ENCODE measurements around the gene CCDC73. TPM values are rescaled to one million over a fixed set of nuclear protein-coding genes. Genes with fewer than 3 reads are reported as not detected.
A peak's percentile ranks its signal among the peaks of the same experiment; 100 is the strongest.
"Not testable (repeated sequence)": the region's sequence is repeated elsewhere in the genome, so short reads cannot be mapped to it uniquely, and the experiment has no call there.

Gene CCDC73
- total RNA-seq, 1 donor from 2014 or later = not detected

- FAIRE-seq = not testable (repeated sequence)
Observed at GRCh38 chr11:32708978-32709377, 85.5 kb downstream of the CCDC73 start.

GRCh38 chr11:32706985-32707741, 87.3 kb downstream of the CCDC73 start:
- FAIRE-seq (no peak), DNase-seq (ENCODE audit: low spot score in 2 of 2) (no peak)

More at GRCh38 chr11:32708978-32709377, 85.5 kb downstream of the CCDC73 start:
- not testable (repeated sequence) for DNase-seq (ENCODE audit: low spot score in 2 of 2)

GRCh38 chr11:32705309-32706033, 89.0 kb downstream of the CCDC73 start:
- DNase-seq (ENCODE audit: low spot score in 2 of 2) (no peak), FAIRE-seq (no peak)

GRCh38 chr11:32704775-32705174, 89.7 kb downstream of the CCDC73 start:
- DNase-seq (ENCODE audit: low spot score in 2 of 2) = no peak
- no peak for FAIRE-seq

- FAIRE-seq = no peak
Observed at GRCh38 chr11:32704261-32704660, 90.2 kb downstream of the CCDC73 start.

DNA sequence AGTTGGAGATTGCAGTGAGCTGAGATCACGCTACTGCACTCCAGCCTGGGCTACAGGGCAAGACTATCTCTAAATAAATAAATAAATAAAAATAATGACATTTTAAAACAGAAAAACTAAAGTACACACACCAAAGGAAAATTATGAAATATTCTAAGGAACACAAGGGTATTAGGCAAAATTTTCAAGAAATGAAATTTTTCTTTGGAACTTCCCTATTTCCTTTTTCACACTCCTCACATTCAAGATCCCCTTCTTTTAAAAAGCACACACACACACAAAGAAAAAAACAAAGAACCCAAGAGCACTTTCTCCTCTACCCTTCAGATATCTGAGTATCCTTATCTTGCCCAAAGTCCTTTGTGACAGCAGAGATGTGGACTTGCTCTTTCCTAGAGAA, 92.8 kb downstream of the CCDC73 start:
- no peak for DNase-seq (ENCODE audit: low spot score in 2 of 2)
- no peak for FAIRE-seq

More at GRCh38 chr11:32704261-32704660, 90.2 kb downstream of the CCDC73 start:
- DNase-seq (ENCODE audit: low spot score in 2 of 2) = no peak

GRCh38 chr11:32698579-32698978, 95.9 kb downstream of the CCDC73 start:
- DNase-seq (ENCODE audit: low spot score in 2 of 2) = no peak
- no peak for FAIRE-seq

- no peak for FAIRE-seq
- no peak for DNase-seq (ENCODE audit: low spot score in 2 of 2)
Observed at GRCh38 chr11:32671051-32671450, 123.4 kb downstream of the CCDC73 start.

DNA sequence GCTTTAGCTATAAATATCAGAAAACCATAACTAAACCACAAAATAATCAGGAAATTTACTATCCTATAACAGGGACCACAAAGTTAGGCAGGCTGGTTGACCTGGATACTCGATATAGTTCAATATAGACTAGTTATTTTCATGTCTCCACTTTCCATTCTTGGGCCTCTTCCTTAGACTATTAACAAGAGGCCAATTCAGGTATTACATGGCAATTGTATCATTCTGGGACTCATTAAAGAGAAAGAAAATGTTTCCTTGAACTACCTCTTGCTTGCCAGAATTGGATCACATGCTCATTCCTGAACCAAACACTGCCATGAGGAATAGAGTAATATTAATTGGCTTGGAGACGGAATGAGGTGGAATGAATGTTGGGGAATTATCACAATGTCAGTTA, 134.8 kb downstream of the CCDC73 start:
- FAIRE-seq = no peak
- DNase-seq (ENCODE audit: low spot score in 2 of 2) = no peak

- no peak for DNase-seq (ENCODE audit: low spot score in 2 of 2)
- FAIRE-seq = no peak
Observed at GRCh38 chr11:32658639-32659406, 135.6 kb downstream of the CCDC73 start.

DNA sequence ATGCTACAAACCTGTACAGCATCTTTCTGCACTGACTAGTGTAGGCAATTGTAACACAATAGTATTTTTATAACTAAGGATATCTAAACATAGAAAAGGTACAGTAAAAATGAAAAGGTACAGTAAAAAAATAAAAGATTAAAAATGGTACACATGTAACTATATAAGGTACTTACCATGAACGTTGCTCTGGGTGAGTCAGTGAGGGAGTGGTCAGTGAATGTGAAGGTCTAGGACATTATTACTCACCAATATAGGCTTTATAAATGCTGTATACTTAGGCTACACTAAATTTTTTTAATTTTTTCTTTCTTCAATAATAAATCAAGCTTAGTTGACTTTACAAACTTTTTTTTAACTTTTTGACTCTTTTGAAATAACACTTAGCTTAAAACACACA, 150.9 kb downstream of the CCDC73 start:
- DNase-seq (ENCODE audit: low spot score in 2 of 2) = no peak
- FAIRE-seq = peak; percentile 37

DNA sequence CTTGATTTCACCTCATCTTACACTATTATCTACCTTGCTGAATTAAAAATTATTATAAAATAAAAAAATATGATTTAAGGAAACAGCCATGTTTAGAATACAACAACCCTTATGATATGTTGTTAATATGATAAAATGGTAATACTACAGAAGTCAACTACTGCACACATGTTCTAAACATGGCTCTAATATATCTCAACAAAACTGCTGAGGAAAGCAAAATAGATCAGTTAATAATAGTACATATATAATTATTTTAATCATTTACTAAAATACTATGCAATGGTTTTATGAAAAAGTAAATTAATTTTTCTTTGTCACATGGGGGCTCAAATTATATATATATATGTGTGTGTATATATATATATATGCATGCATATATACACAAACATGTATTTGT, 153.1 kb downstream of the CCDC73 start:
- DNase-seq (ENCODE audit: low spot score in 2 of 2) = no peak
- no peak for FAIRE-seq

GRCh38 chr11:32635819-32636218, 158.6 kb downstream of the CCDC73 start:
- FAIRE-seq (peak; percentile 34), DNase-seq (ENCODE audit: low spot score in 2 of 2) (no peak)

DNA sequence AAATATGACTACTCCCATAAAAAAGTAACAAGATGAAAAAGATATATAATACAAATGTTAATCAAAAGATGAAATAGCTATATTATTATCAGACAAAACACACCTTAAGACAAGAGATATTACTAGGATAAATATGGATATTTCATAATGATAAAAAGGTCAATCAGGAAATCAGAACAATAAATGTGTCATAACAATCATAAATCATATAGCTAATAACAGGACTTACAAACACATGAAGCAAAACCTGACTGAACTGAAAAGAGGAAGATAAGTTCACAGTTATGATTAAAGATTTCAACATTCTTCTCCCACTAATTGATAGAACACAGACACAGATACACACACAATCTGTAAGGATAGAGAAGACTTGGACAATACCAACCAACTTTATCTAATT, 163.6 kb downstream of the CCDC73 start:
- DNase-seq (ENCODE audit: low spot score in 2 of 2) = no peak
- FAIRE-seq = no peak

GRCh38 chr11:32616903-32617302, 177.6 kb downstream of the CCDC73 start:
- DNase-seq (ENCODE audit: low spot score in 2 of 2) (no peak), FAIRE-seq (no peak)

GRCh38 chr11:32615422-32615821, 179.0 kb downstream of the CCDC73 start:
- FAIRE-seq (peak; percentile 30), DNase-seq (ENCODE audit: low spot score in 2 of 2) (no peak)

GRCh38 chr11:32613500-32614151, 180.8 kb downstream of the CCDC73 start:
- no peak for DNase-seq (ENCODE audit: low spot score in 2 of 2)
- FAIRE-seq = no peak

DNA sequence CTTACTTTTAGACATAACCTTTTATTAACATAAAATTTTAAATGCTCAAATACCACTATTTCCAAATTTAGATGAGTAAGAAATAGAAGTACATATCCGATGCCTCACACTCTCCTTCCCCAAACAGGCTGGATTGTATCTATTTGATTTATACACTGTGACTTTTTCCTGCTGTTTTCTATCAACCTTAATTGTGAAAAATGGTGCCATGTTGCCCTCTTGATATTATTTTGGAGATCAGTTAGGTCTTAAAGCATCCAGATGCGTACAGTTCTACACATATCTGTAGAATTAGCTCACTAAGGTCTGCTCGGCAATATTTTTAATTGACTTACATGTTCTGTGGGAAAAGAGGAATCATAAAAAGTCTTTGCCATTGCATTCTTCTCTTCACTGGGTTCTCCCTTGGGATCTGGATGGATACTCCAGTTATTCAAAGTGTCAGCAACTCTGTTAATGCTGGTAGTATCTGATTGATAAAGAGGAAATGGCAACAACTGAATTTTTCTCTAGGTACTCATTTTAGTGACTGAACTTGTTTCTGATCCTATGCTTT, 183.6 kb downstream of the CCDC73 start:
- FAIRE-seq (no peak), DNase-seq (ENCODE audit: low spot score in 2 of 2) (no peak)

DNA sequence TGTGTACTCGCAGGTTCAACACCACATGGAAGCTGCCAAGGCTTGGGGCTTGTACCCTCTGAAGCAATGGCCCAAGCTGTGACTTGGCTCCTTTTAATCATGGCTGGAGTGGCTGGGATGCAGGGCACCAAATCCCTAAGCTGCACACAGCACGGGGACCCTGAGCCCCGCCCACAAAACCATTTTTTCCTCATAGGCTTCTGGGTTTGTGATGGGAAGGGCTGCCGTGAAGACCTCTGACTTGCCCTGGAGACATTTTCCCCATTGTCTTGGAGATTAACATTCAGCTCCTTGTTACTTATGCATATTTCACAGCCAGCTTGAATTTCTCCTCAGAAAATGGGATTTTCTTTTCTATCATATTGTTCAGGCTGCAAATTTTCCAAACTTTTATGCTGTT, 185.6 kb downstream of the CCDC73 start:
- FAIRE-seq = not testable (repeated sequence)

DNA sequence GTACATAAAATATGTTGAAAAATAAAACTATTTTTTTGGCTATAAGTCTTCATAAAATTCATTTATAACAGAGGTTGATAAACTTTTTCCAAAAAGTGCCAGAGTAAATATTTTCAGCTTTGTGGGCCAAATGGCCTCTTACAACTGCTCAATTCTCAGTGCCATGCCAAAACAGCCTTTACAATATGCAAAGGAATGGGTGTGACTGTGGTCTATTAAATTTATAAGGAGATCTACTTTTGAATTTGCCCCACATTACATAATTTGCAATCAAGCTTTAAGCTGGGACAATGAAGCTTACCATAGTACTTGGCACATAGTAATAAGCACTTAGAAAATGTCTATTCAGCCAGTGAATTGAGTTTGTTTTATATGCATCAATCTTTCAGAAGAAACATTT, 188.2 kb downstream of the CCDC73 start:
- DNase-seq (ENCODE audit: low spot score in 2 of 2) (no peak), FAIRE-seq (no peak)

More for the DNA sequence above, 185.6 kb downstream of the CCDC73 start:
- DNase-seq (ENCODE audit: low spot score in 2 of 2) = not testable (repeated sequence)

Measured in frontal cortex (tissue), 4 donors.